ENCODE measurements around the gene SLC44A4.

DNA sequence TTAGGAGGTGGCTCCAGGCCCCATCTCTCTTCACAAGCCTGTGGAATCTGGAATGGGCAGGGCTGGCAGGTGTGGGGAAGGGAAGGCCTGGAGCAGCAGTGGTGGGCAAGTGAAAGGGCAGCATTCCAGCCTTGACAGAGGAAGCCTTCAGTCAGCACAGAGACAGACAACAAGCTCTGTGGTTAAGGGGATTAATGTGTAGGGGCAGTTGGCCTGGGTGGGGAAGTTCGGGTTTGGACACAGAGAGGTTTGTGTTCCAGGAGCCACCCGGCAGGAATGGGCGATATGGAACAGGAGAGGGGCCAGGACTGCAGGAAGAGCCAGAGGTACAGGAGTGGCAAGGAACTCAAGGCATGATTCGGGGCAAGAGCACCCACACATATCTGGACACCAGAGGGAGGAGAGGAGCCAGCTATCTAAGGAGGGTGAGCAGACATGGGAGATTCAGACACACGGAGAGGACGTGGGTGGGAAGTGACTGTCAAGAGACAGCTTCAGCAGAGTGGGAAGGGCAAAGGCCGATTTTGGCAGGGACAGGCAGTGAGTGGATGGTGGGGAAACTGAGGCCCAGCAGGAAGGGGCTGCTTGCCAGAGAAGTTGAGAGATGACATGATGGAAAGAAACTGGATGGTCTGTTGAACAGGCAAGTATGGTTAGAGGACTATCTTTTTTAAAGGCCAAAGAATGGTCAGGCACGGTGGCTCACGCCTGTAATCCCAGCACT lies 2.5 kb upstream of the SLC44A4 start:
- TF ChIP-seq EZH2 (IDR thresholded peaks at IDR 0.05) (no peak), FOXP2 (optimal IDR thresholded peaks at IDR 0.05; ENCODE audit: control extremely low read depth, extremely low read length, insufficient read depth) (no peak), POLR2AphosphoS5 (IDR thresholded peaks at IDR 0.05; ENCODE audit: borderline replicate concordance, low read depth, low read length) (no peak)
